HepG2 (cell line): Measurements from ENCODE around the gene IRAK3. TPM values are rescaled to one million over a fixed set of nuclear protein-coding genes. Genes with fewer than 3 reads are reported as not detected.

Experiments
- ATAC-seq: fragments of 200-7000 bp; cut with Tn5 transposase; 3 replicates; pipeline ENCODE4 v1.9.1; 2020; ENCODE audit warnings: mild to moderate bottlenecking, moderate library complexity
- BruUV-seq: library from RNA; stranded (reverse); fragments of 400-500 nt; replicated peaks from 2 replicates; lab custom pipeline; 2021; lab: Mats Ljungman, UMichigan
- CTCF ChIA-PET: fragments of 300-600 bp; formaldehyde crosslinking; extraction: SDS; loops from one replicate; lab custom pipeline; 2021; ENCODE audit warnings: low total read pairs, inconsistent platforms, low intra/inter-chr PET ratio; lab: Yijun Ruan, JAX
- POLR2A ChIA-PET: fragments of 350-600 bp; sonication (Branson Sonifier 250); formaldehyde crosslinking; loops from one replicate; lab custom pipeline; 2020; ENCODE audit warnings: antibody characterized with exemption, inconsistent platforms; lab: Yijun Ruan, JAX
- DNase-seq: peaks from one replicate; pipeline ENCODE4 v3.0.0-alpha.2; 2015; ENCODE audit warnings: low spot score
- FAIRE-seq: peaks from 3 replicates; lab custom pipeline; 2011; peaks lifted over from hg19 to GRCh38; lab: Jason Lieb, UNC
- H2AFZ ChIP-seq: one replicate; pipeline ENCODE4 v1.6.1; 2011; ENCODE audit warnings: low read length, inconsistent platforms
- H3K27ac ChIP-seq: fragments of 300-600 bp; 3 replicates; pipeline ENCODE4 v1.8.0; 2011; ENCODE audit warnings: mixed run types, mild to moderate bottlenecking, mixed read lengths, low read length, inconsistent platforms; ENCODE audit not compliant: insufficient read depth; ENCODE audit errors: extremely low read length
- H3K27me3 ChIP-seq, 2 experiments: fragments of 200-600 bp in 1 of 2; 2 replicates in 1 of 2; 3 replicates in 1 of 2; pipeline versions ENCODE4 v1.6.0 to v1.8.0; 2011; ENCODE audit warnings: low read length in 2 of 2, mild to moderate bottlenecking in 2 of 2, moderate library complexity in 2 of 2, inconsistent platforms in 1 of 2; ENCODE audit not compliant: insufficient read depth in 2 of 2, control insufficient read depth in 1 of 2
- H3K36me3 ChIP-seq, 2 experiments: fragments of 200-600 bp in 1 of 2; replicated peaks in 1 of 2; 2 replicates in 1 of 2; 3 replicates in 1 of 2; pipeline versions ENCODE4 v1.5.1 to v1.8.0; 2011; ENCODE audit warnings: low read length in 2 of 2, inconsistent platforms in 1 of 2; ENCODE audit not compliant: insufficient read depth in 2 of 2, control insufficient read depth in 1 of 2
- H3K4me1 ChIP-seq: 2 replicates; pipeline ENCODE4 v1.5.1; 2012; ENCODE audit warnings: low read length, inconsistent platforms; ENCODE audit not compliant: insufficient read depth
- H3K4me2 ChIP-seq: 2 replicates; pipeline ENCODE4 v1.6.0; 2011; ENCODE audit warnings: low read depth, low read length, inconsistent platforms
- H3K4me3 ChIP-seq, 3 experiments: fragments of 200-600 bp in 1 of 3; sonication (generic), shearing (Covaris generic) in 1 of 3; replicated peaks in 1 of 3; 2 replicates each; pipeline ENCODE4 v1.5.1; 2011 to 2016; ENCODE audit warnings: low read length in 3 of 3, inconsistent platforms in 2 of 3, low read depth in 2 of 3, mild to moderate bottlenecking in 2 of 3, control low read depth in 1 of 3, mixed read lengths in 1 of 3; ENCODE audit not compliant: insufficient read depth in 1 of 3
- H3K79me2 ChIP-seq: one replicate; pipeline ENCODE4 v1.6.1; 2011; ENCODE audit warnings: low read length, inconsistent platforms; ENCODE audit not compliant: insufficient read depth
- H3K9ac ChIP-seq: 2 replicates; pipeline ENCODE4 v1.6.0; 2011; ENCODE audit warnings: mild to moderate bottlenecking, low read depth, low read length, inconsistent platforms; ENCODE audit not compliant: insufficient read depth
- H3K9me3 ChIP-seq: 2 replicates; pipeline ENCODE4 v1.5.1; 2012; ENCODE audit warnings: mild to moderate bottlenecking, low read length
- H4K20me1 ChIP-seq: 2 replicates; pipeline ENCODE4 v1.6.0; 2011; ENCODE audit warnings: inconsistent platforms, mild to moderate bottlenecking, low read length, moderate library complexity; ENCODE audit not compliant: insufficient read depth
- ATF1 ChIP-seq: IDR thresholded peaks from 2 replicates; pipeline ENCODE4 v1.6.1; 2016; ENCODE audit warnings: mild to moderate bottlenecking, control low read depth
- CBX1 ChIP-seq: IDR thresholded peaks from one replicate; pipeline ENCODE4 v1.6.1; 2016; ENCODE audit warnings: antibody characterized with exemption, low read depth
- FOXP1 ChIP-seq, 2 experiments: fragments of 450-650 bp in 1 of 2; IDR thresholded peaks; 2 replicates each; pipeline ENCODE4 v1.6.1; 2017 to 2018; ENCODE audit warnings: antibody characterized with exemption in 1 of 2
- ISL2 ChIP-seq: sonication (generic); formaldehyde crosslinking; IDR thresholded peaks from 2 replicates; pipeline ENCODE4 v1.5.0; 2020; ENCODE audit warnings: missing genetic modification reagents
- KLF13 ChIP-seq: sonication (generic); formaldehyde crosslinking; IDR thresholded peaks from 2 replicates; pipeline ENCODE4 v1.4.0; 2020; ENCODE audit warnings: mild to moderate bottlenecking, missing genetic modification reagents
- NFYB ChIP-seq: sonication (generic); formaldehyde crosslinking; IDR thresholded peaks from 2 replicates; pipeline ENCODE4 v1.4.0; 2020; ENCODE audit warnings: missing genetic modification reagents
- RBM22 ChIP-seq: fragments of 200-400 bp; formaldehyde crosslinking; optimal IDR thresholded peaks from 2 replicates; pipeline ENCODE3; 2017; ENCODE audit warnings: mild to moderate bottlenecking, low read length, moderate library complexity
- SALL1 ChIP-seq: sonication (generic); formaldehyde crosslinking; IDR thresholded peaks from 2 replicates; pipeline ENCODE4 v1.8.0; 2022; ENCODE audit warnings: mild to moderate bottlenecking, missing genetic modification reagents
- ZNF143 ChIP-seq: sonication (generic); formaldehyde crosslinking; IDR thresholded peaks from 2 replicates; pipeline ENCODE4 v1.4.0; 2020; ENCODE audit warnings: missing genetic modification reagents
- ZNF354B ChIP-seq: sonication (generic); formaldehyde crosslinking; IDR thresholded peaks from 2 replicates; pipeline ENCODE4 v1.8.0; 2022; ENCODE audit warnings: mild to moderate bottlenecking, missing genetic modification reagents
- ZNF441 ChIP-seq: sonication (generic); formaldehyde crosslinking; IDR thresholded peaks from 2 replicates; pipeline ENCODE4 v1.7.0; 2021; ENCODE audit warnings: missing genetic modification reagents, borderline replicate concordance
- ZNF747 ChIP-seq: sonication (generic); formaldehyde crosslinking; IDR thresholded peaks from 2 replicates; pipeline ENCODE4 v1.8.1; 2023; ENCODE audit warnings: missing genetic modification reagents, mild to moderate bottlenecking, borderline replicate concordance
- ZNF773 ChIP-seq: sonication (generic); formaldehyde crosslinking; IDR thresholded peaks from 2 replicates; pipeline ENCODE4 v1.4.0; 2020; ENCODE audit warnings: missing genetic modification reagents, borderline replicate concordance
- ZNF800 ChIP-seq: sonication (generic); formaldehyde crosslinking; IDR thresholded peaks from 2 replicates; pipeline ENCODE4 v1.4.0; 2020; ENCODE audit warnings: missing genetic modification reagents
- WGBS: methylation state at CpG from one replicate; pipeline ENCODE4 v1.1.6; 2017; ENCODE audit warnings: low lambda C conversion rate; 5-methylcytosine and 5-hydroxymethylcytosine counted together
- in situ Hi-C: cut with HindIII; loops from 2 replicates; pipeline ENCODE4 v1.10.0; 2017; ENCODE audit warnings: low pct_unique_long_range_greater_than_20kb; ENCODE audit not compliant: extremely low pct_ligation_motif_present
- intact Hi-C: fragments of 100-400 bp; cut with micrococcal nuclease; formaldehyde crosslinking; loops from one replicate; pipeline ENCODE4 v1.10.0; 2022; ENCODE audit not compliant: unreplicated experiment
- polyA plus RNA-seq, 8 experiments: library from polyadenylated mRNA; depleted of rRNA in 3 of 8; stranded (reverse) in 7 of 8; unstranded in 1 of 8; fragments of >200 nt; fragmentation: Illumina TruSeq in 4 of 8; extraction: Trizol in 4 of 8; gene quantifications; 2 replicates each; pipeline versions ENCODE4 v1.2.1 to v1.2.3, GENCODE V29; 2011 to 2016; ENCODE audit warnings: low read depth in 4 of 8, missing spikeins in 1 of 8, mixed read lengths in 1 of 8; ENCODE audit not compliant: insufficient read depth in 1 of 8
- total RNA-seq, 5 experiments: library from RNA; depleted of rRNA; stranded (reverse); fragments of >200 nt; fragmentation: Illumina TruSeq; extraction: Trizol; gene quantifications; 2 replicates each; pipeline ENCODE4 v1.2.3, GENCODE V29; 2016; ENCODE audit warnings: low read depth in 1 of 5
- TF ChIP-seq, protein P1 (sequence below): sonication (generic); formaldehyde crosslinking; IDR thresholded peaks from 2 replicates; pipeline ENCODE4 v1.5.1; 2020; ENCODE audit warnings: mild to moderate bottlenecking, missing genetic modification reagents

The IRAK3 gene
- total and polyA plus RNA-seq, 2 of the 13 experiments (the other 11 are each of a cell fraction or from before 2014, with no cell fraction given): 0.01 TPM; not detected in 1

DNA sequence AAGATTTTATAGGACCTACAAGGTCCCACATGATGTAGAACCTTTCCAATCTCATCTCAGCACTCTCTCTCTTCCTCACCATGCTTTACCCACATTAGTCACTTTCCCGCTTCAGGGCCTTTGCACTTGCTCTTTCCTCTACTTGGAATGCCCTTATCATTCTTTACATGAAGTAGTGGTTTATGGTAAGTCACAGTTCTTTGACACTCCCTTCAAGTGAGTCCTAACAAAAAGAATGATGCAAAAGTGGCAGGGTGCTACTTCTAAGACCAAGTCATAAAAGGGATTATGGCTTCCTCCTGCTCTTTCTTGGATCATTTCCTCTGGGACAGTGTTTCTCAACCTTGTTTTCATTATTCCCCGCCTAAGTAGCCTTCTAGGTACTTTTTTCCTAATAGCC lies 32.4 kb upstream of the IRAK3 start:
- CTCF ChIA-PET: no interaction called here
- ATAC-seq: no peak

More for the DNA sequence above, 32.4 kb upstream of the IRAK3 start:
- intact Hi-C loops: no loop called here
- BruUV-seq: no TSS peak
- Histone ChIP-seq H2AFZ (no peak overlapping the region), H3K4me3 (no peak overlapping the region), H3K36me3 (no peaks in the 10 kb centered on the region), H3K4me2 (no peak overlapping the region), H3K27me3 (no peaks in the 10 kb centered on the region), H4K20me1 (no peaks in the 10 kb centered on the region), H3K9ac (no peak overlapping the region), H3K27ac (no peak overlapping the region), H3K4me1 (no peaks in the 10 kb centered on the region), H3K79me2 (no peaks in the 10 kb centered on the region), H3K9me3 (no peaks in the 10 kb centered on the region)
- DNase-seq (no peak), FAIRE-seq (no peak)
- POLR2A ChIA-PET: no interaction called here
- in situ Hi-C loops: no loop called here
- 100% methylated on average over 2 of the region's 2 CpGs for WGBS
- no peak for TF ChIP-seq ISL2
- TF ChIP-seq ZNF143 (CRISPR knock-in tag): no peak
- TF ChIP-seq, protein P1, sequence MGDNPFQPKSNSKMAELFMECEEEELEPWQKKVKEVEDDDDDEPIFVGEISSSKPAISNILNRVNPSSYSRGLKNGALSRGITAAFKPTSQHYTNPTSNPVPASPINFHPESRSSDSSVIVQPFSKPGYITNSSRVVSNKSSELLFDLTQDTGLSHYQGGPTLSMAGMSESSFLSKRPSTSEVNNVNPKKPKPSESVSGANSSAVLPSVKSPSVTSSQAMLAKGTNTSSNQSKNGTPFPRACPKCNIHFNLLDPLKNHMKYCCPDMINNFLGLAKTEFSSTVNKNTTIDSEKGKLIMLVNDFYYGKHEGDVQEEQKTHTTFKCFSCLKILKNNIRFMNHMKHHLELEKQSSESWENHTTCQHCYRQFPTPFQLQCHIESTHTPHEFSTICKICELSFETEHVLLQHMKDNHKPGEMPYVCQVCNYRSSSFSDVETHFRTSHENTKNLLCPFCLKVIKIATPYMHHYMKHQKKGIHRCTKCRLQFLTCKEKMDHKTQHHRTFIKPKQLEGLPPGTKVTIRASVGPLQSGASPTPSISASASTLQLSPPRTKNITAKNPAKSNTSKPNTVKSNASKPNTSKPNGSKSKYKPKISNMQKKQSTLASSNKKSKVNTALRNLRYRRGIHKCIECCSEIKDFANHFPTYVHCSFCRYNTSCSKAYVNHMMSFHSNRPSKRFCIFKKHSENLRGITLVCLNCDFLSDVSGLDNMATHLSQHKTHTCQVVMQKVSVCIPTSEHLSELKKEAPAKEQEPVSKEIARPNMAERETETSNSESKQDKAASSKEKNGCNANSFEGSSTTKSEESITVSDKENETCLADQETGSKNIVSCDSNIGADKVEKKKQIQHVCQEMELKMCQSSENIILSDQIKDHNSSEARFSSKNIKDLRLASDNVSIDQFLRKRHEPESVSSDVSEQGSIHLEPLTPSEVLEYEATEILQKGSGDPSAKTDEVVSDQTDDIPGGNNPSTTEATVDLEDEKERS (CRISPR knock-in tag): no peak
- TF ChIP-seq FOXP1 (IDR thresholded peaks at IDR 0.05): no peak
- no peak for TF ChIP-seq FOXP1 (CRISPR knock-in tag; IDR thresholded peaks at IDR 0.05)
- TF ChIP-seq ATF1 (CRISPR knock-in tag): no peak
- no peak for TF ChIP-seq RBM22
- no peak for TF ChIP-seq KLF13 (CRISPR knock-in tag)
- TF ChIP-seq SALL1 (CRISPR knock-in tag): no peak
- TF ChIP-seq ZNF441 (CRISPR knock-in tag): no peak
- no peak for TF ChIP-seq NFYB (CRISPR knock-in tag)
- no peak for TF ChIP-seq ZNF773 (CRISPR knock-in tag)
- no peak for TF ChIP-seq ZNF354B (CRISPR knock-in tag)
- TF ChIP-seq CBX1: no peak
- TF ChIP-seq ZNF747: no peak
- TF ChIP-seq ZNF800 (CRISPR knock-in tag): no peak
